Measurements from ENCODE around the gene RABL3. TPM values are rescaled to one million over a fixed set of nuclear protein-coding genes. Genes with fewer than 3 reads are reported as not detected.

RABL3 gene
- total RNA-seq, 2 experiments from 2014 or later: 28.8 to 37.1 TPM

GRCh38 chr3:120688121-120688520, 54.2 kb downstream of the RABL3 start:
- H3K36me3 Mint-ChIP-seq (ENCODE audit: low read depth): peaks cover 10% of the 10 kb centered on the region
- CTCF ChIA-PET: no interaction called here

GRCh38 chr3:120685411-120685810, 56.9 kb downstream of the RABL3 start:
- TF ChIP-seq CTCF (IDR thresholded peaks at IDR 0.05): no peak
- POLR2A ChIA-PET: no interaction called here
- no peak for ATAC-seq
- no peak overlapping the region for H3K4me3 Mint-ChIP-seq
- CTCF ChIA-PET: no interaction called here
- peaks cover 4% of the 10 kb centered on the region for H3K36me3 Mint-ChIP-seq (ENCODE audit: low read depth)
- H3K27ac Mint-ChIP-seq: no peak overlapping the region
- H3K4me1 Mint-ChIP-seq (ENCODE audit: low read depth): no peaks in the 10 kb centered on the region
- H3K27me3 Mint-ChIP-seq: no peaks in the 10 kb centered on the region
- no peaks in the 10 kb centered on the region for H3K9me3 Mint-ChIP-seq
- no peak for DNase-seq
- intact Hi-C loops (cut with micrococcal nuclease): no loop called here

More at GRCh38 chr3:120688121-120688520, 54.2 kb downstream of the RABL3 start:
- intact Hi-C loops (cut with micrococcal nuclease): no loop called here
- Mint-ChIP-seq H3K27ac (no peak overlapping the region), H3K27me3 (no peaks in the 10 kb centered on the region), H3K4me1 (ENCODE audit: low read depth) (no peaks in the 10 kb centered on the region), H3K4me3 (no peak overlapping the region), H3K9me3 (no peaks in the 10 kb centered on the region)
- no peak for TF ChIP-seq CTCF (IDR thresholded peaks at IDR 0.05)
- POLR2A ChIA-PET: no interaction called here
- DNase-seq (no peak), ATAC-seq (no peak)

- H3K4me1 Mint-ChIP-seq (ENCODE audit: low read depth): no peaks in the 10 kb centered on the region
- intact Hi-C loops (cut with micrococcal nuclease): no loop called here
- no peak for TF ChIP-seq CTCF (IDR thresholded peaks at IDR 0.05)
- ChIA-PET POLR2A (no interaction called here), CTCF (no interaction called here)
- peaks cover 4% of the 10 kb centered on the region for H3K36me3 Mint-ChIP-seq (ENCODE audit: low read depth)
- DNase-seq (no peak), ATAC-seq (no peak)
- H3K9me3 Mint-ChIP-seq: no peaks in the 10 kb centered on the region
- no peaks in the 10 kb centered on the region for H3K27me3 Mint-ChIP-seq
- no peak overlapping the region for H3K27ac Mint-ChIP-seq
- H3K4me3 Mint-ChIP-seq: no peak overlapping the region
Measured at GRCh38 chr3:120684896-120685295, 57.4 kb downstream of the RABL3 start.

GRCh38 chr3:120683671-120684301, 58.5 kb downstream of the RABL3 start:
- H3K27ac Mint-ChIP-seq: no peak overlapping the region
- intact Hi-C loops (cut with micrococcal nuclease): no loop called here
- H3K27me3 Mint-ChIP-seq: no peaks in the 10 kb centered on the region
- no peak for ATAC-seq
- no peak for DNase-seq
- no peaks in the 10 kb centered on the region for H3K9me3 Mint-ChIP-seq
- TF ChIP-seq CTCF (IDR thresholded peaks at IDR 0.05): no peak
- POLR2A ChIA-PET: no interaction called here
- no peak overlapping the region for H3K4me3 Mint-ChIP-seq
- H3K36me3 Mint-ChIP-seq (ENCODE audit: low read depth): peaks cover 4% of the 10 kb centered on the region
- H3K4me1 Mint-ChIP-seq (ENCODE audit: low read depth): no peaks in the 10 kb centered on the region
- CTCF ChIA-PET: no interaction called here

- Mint-ChIP-seq H3K27me3 (no peaks in the 10 kb centered on the region), H3K9me3 (no peaks in the 10 kb centered on the region), H3K4me1 (ENCODE audit: low read depth) (peaks cover 3% of the 10 kb centered on the region), H3K4me3 (no peak overlapping the region), H3K36me3 (ENCODE audit: low read depth) (peaks cover 4% of the 10 kb centered on the region), H3K27ac (no peak overlapping the region)
- intact Hi-C loops (cut with micrococcal nuclease): no loop called here
- ATAC-seq (no peak), DNase-seq (no peak)
- ChIA-PET POLR2A (no interaction called here), CTCF (no interaction called here)
- TF ChIP-seq CTCF (IDR thresholded peaks at IDR 0.05): no peak
Measured at GRCh38 chr3:120683213-120683612, 59.1 kb downstream of the RABL3 start.
